Measurements from ENCODE around the gene SPIRE1.

Gene SPIRE1

DNA sequence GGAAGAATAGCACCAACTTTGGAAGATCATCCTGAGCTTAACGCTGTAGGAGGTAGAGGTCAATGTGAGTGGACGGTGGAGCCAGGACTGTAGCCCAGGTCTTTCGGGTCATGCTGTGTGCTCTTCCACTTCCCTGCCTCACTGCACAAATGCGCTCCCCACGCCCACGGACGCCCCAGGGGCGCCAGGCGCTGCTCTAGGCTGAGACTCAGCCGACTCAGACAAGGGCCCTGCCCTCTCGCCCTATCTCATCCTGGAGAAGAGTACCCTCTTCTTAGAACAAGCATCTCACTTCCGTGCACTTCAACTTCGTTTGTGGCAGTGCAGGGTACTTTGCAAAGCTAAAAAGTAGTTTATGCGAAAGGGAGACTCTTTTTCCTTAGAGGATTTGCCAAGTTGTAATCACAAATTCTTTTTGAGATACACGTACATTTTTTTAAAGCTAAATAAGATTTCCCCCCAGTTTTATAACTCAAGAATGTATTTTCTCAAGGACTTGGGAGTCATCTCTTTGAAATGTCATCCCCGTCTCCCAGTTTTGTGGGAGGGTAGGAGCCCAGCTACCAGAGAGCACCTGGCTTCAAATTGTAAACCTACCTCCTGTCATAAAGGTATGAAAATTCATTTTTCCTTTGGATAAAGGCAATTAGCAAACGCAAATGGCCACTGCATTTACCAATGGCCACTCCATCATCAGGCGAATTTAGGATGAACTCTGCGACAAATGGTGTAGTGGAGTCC is 251.4 kb downstream of the SPIRE1 start:
- DNase-seq, result no peak

DNA sequence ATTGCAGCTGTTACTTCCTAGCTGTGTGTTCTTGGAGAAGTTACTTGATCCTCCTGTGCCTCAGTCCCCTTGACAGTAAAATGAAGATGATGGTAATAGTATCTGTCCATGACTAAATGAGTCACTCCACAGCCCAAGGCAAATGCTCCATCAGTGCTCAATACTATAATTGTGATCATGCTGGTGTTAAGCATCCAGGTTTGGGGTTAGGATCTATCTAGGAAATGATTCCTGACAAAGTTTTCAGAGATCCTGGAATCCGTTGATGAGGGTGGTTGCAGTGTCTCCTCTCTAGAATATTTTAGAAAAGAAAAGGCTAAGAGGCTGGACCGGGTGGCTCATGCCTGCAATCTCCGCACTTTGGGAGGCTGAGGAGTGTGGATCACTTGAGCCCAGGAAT is 252.8 kb downstream of the SPIRE1 start:
- DNase-seq, result no peak

DNA sequence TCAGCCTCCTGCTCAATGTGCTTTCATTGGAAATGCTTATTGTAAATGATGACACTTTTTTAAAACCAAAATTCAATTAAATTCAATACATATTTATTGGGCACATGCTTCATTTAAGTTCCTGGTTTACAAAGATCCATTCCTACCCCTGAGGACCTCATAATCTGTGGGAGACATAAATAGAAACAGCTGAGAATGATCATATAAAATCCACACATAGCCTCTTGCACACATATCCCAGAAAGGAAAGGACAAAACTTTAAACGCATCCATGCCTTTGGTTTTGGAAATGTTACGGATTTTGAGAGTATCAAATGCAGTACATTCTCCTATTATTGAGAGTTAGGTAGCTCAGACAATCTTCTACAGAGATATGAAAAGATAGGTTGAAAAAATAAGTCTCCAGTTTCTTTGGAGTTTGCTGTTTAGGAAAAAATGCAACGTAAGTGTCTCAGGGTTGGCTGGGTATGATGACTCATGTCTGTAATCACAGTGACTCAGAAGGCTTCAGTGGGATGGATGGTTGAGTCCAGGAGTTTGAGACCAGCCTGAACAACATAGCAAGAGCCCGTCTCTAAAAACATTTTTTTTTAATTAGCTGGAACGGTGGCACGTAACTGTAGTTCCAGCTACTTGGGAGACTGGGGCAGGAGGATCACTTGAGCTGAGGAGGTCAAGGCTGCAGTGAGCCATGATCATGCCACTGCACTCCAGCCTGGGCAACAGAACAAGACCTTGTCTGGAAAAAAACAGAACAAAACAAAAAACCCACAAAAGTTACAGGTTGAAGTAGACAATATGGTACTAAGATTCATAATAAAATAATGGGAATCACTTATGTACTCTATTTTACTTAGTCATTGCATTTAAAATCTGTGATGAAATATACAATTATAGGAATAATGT is 254.1 kb downstream of the SPIRE1 start:
- no peak for DNase-seq

DNA sequence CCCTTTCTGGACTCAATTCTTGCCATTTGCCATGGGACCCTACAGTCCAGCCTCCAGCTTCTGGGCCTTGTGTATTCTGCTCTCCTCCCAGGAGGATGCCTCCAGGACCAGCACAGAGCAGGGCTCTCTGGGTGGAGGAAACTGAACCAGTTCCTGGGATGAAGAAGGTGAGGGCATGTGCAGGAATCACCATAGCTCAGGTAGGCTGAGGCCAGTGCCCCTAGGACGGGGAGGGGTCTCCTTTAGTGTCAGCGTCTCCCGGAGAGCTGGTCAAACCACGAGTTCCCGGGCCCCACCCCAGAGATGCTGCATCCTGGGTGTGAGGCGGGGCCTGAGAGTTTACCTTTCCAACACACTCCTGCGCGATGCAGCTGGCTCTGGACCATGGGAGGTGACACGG is 256.0 kb downstream of the SPIRE1 start:
- no peak for DNase-seq

DNA sequence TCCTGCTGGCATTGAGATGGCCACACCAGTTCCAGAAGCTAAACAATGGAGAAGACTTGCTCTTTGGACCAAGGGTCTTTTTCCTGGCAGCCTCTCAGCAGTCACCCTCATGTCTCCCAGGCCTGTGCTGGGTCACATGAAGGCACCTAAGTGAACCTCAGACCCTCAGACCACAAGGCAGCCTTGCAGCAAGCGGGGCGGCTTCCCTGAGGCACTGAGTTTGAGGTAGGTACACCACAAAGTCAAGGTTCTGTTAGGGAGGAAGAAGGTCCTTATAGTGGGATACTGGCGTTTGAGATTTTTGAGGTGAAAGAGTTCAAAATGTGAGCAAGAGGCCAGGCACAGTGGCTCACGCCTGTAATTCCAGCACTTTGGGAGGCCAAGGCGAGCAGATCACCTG is 258.7 kb downstream of the SPIRE1 start:
- DNase-seq, result no peak

DNA sequence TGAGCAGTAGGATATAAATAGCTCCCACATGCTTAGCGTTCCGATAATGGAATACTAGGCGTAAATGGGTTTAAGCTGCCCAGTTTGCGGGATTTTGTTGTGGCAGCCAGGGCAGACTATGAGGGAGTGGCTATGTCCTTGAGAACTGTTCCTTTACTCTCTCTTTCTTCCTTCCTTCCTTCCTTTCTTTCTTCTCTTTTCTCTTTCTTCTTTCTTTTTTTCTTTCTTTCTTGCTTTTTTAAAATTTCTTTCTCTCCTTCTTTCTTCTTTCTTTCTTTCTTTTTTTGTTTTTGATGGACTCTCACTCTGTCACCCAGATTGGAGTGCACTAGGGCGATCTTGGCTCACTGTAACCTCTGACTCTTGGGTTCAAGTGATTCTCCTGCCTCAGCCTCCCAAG is 259.3 kb downstream of the SPIRE1 start:
- DNase-seq, result no peak

DNA sequence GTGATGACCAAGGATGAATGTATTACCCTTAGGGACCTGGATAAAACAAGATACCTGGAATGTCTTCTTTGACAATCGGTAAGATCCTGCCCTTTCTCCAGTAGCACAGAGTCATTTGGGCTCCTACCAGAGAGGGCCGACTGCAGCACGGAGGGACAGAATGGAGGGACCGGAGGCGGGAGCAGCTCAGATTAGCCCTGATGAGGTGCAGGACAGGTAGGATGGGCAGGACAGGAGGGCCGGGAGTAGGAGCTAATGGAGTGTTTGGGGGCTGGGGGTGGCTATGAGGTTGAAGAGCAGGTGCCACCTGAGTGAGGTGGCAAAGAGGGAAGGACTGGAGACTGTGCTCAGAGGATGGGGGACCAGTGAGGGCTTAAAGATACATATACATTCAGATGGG is 260.1 kb downstream of the SPIRE1 start:
- no peak for DNase-seq

DNA sequence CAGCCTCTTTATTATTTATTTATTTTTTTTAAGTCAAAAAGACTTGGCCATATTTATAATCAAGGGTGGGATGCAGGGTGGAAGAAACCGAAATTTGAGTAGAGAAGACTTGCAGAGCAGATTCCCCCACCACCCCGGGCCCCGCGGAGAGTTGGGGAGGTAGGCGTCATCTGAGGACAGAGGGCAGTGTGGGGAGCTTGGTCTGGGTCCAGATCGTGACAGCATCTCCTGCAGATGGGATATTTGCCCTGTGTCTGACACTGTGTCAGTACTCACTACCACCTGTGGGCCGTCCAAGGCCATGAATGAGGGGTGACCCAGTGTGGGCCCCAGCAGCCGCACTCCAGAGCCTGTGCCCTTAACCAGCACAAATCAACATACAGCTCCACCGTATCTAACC is 260.7 kb downstream of the SPIRE1 start:
- DNase-seq, result no peak
